ENCODE data around the gene PAFAH2.
A peak's percentile ranks its signal among the peaks of the same experiment; 100 is the strongest.

PAFAH2 gene

GRCh38 chr1:25999041-25999800, 1.4 kb upstream of the PAFAH2 start:
- no peaks in the 10 kb centered on the region for H3K27me3 ChIP-seq (replicated peaks; ENCODE audit: insufficient read depth, low read length)
- no peak overlapping the region for H3K27ac ChIP-seq (ENCODE audit: low read length)
- 0 out of 2 replicates have a peak, but pooled peaks cover 9% of the 10 kb centered on the region for H3K79me2 ChIP-seq (ENCODE audit: low read length)
- no peak overlapping the region for H3K4me3 ChIP-seq (ENCODE audit: low read length)
- H3K4me2 ChIP-seq (ENCODE audit: low read depth, low read length), result no peak overlapping the region
- H3K9me3 ChIP-seq (replicated peaks; ENCODE audit: insufficient read depth, low read length), result no peaks in the 10 kb centered on the region
- H4K20me1 ChIP-seq (ENCODE audit: insufficient read depth, low read length), result no peaks in the 10 kb centered on the region
- no peak overlapping the region for H3K9ac ChIP-seq (ENCODE audit: low read length)
- DNase-seq, result no peak
- H3K4me1 ChIP-seq (ENCODE audit: low read length), result peaks cover 13% of the 10 kb centered on the region
- H2AFZ ChIP-seq (ENCODE audit: low read length), result peak overlapping the region; percentile 97
- TF ChIP-seq EZH2 (optimal IDR thresholded peaks at IDR 0.05; ENCODE audit: low read depth, low read length), result no peak
- no peak for TF ChIP-seq CTCF (IDR thresholded peaks at IDR 0.05; ENCODE audit: low read length)
- TF ChIP-seq EZH2phosphoT487 (IDR thresholded peaks at IDR 0.05; ENCODE audit: low read length), result no peak
- H3F3A ChIP-seq (ENCODE audit: insufficient read depth, low read length), result peaks cover 8% of the 10 kb centered on the region
- no peaks in the 10 kb centered on the region for H3K9me2 ChIP-seq (replicated peaks; ENCODE audit: insufficient read depth, low read length)
- H3K36me3 ChIP-seq (replicated peaks; ENCODE audit: insufficient read depth, low read length), result no peaks in the 10 kb centered on the region

DNA sequence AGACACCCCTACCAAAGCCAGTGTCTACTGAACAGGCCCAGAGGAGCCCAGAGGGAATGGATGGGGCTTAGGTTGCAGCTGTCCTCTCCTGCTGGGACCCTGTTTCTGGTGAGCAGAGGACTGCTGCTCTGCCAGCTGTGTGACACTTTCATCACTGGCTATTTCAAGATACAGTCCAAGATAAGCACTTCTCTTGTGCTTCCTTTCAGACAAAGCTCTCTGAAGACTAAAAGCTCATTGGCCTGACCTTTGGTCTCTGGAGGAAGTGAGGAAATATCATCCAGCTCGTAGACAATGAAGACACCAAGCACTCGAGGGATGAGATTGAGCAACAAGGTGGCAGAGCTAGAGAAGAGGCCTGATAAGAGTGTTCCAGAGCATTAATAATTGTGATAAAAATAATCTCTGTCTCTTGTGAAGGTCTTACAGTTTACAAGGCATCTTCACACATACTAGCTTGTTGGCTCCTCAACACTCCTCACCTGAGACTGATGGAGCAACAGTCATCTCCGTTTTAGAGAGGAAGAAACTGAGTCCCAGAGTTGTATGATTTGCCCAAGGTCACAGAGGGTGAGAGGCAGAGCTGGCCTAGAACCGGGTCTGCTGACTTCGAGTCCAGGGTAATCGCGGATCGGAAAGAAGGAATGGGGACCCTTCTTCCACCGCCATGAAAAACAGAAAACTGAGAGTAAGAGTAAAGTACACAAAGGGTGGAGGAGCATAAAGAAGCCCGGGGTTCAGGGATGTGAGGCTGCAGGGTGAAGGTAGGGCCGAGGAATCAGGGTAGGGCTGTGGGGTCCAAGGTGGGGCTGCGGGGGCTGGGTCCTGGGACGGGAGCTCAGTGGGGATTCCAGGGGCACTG, 666 bp downstream of the PAFAH2 start:
- Histone ChIP-seq H4K20me1 (ENCODE audit: insufficient read depth, low read length) (no peaks in the 10 kb centered on the region), H3K4me3 (ENCODE audit: low read length) (peak overlapping the region; percentile 75), H3F3A (ENCODE audit: insufficient read depth, low read length) (peaks cover 8% of the 10 kb centered on the region), H3K4me2 (ENCODE audit: low read depth, low read length) (peak overlapping the region; percentile 91), H3K27me3 (replicated peaks; ENCODE audit: insufficient read depth, low read length) (no peaks in the 10 kb centered on the region), H3K9me2 (replicated peaks; ENCODE audit: insufficient read depth, low read length) (no peaks in the 10 kb centered on the region), H3K79me2 (ENCODE audit: low read length) (0 out of 2 replicates have a peak, but pooled peaks cover 9% of the 10 kb centered on the region), H3K9me3 (replicated peaks; ENCODE audit: insufficient read depth, low read length) (no peaks in the 10 kb centered on the region), H3K36me3 (replicated peaks; ENCODE audit: insufficient read depth, low read length) (no peaks in the 10 kb centered on the region), H2AFZ (ENCODE audit: low read length) (peak overlapping the region; percentile 92), H3K4me1 (ENCODE audit: low read length) (peaks cover 13% of the 10 kb centered on the region), H3K9ac (ENCODE audit: low read length) (peak overlapping the region; percentile 58), H3K27ac (ENCODE audit: low read length) (peak overlapping the region; percentile 51; the same call in 1 of the 2 replicates)
- TF ChIP-seq CTCF (IDR thresholded peaks at IDR 0.05; ENCODE audit: low read length) (no peak), EZH2 (optimal IDR thresholded peaks at IDR 0.05; ENCODE audit: low read depth, low read length) (no peak), EZH2phosphoT487 (IDR thresholded peaks at IDR 0.05; ENCODE audit: low read length) (no peak)
- peak; percentile 65 for DNase-seq

- H3K4me2 ChIP-seq (ENCODE audit: low read depth, low read length), result no peak overlapping the region
Observed at GRCh38 chr1:25994402-25995150, 3.3 kb downstream of the PAFAH2 start.

More at GRCh38 chr1:25994402-25995150, 3.3 kb downstream of the PAFAH2 start:
- no peak overlapping the region for H3K4me3 ChIP-seq (ENCODE audit: low read length)
- no peak overlapping the region for H3K27ac ChIP-seq (ENCODE audit: low read length)
- no peaks in the 10 kb centered on the region for H3K36me3 ChIP-seq (replicated peaks; ENCODE audit: insufficient read depth, low read length)
- TF ChIP-seq CTCF (IDR thresholded peaks at IDR 0.05; ENCODE audit: low read length) (no peak), EZH2phosphoT487 (IDR thresholded peaks at IDR 0.05; ENCODE audit: low read length) (no peak), EZH2 (optimal IDR thresholded peaks at IDR 0.05; ENCODE audit: low read depth, low read length) (no peak)
- no peaks in the 10 kb centered on the region for H3K9me3 ChIP-seq (replicated peaks; ENCODE audit: insufficient read depth, low read length)
- H3K27me3 ChIP-seq (replicated peaks; ENCODE audit: insufficient read depth, low read length), result no peaks in the 10 kb centered on the region
- H4K20me1 ChIP-seq (ENCODE audit: insufficient read depth, low read length), result no peaks in the 10 kb centered on the region
- DNase-seq, result no peak
- H2AFZ ChIP-seq (ENCODE audit: low read length), result no peak overlapping the region
- H3F3A ChIP-seq (ENCODE audit: insufficient read depth, low read length), result peaks cover 8% of the 10 kb centered on the region
- H3K9me2 ChIP-seq (replicated peaks; ENCODE audit: insufficient read depth, low read length), result no peaks in the 10 kb centered on the region
- 0 out of 2 replicates have a peak, but pooled peaks cover 9% of the 10 kb centered on the region for H3K79me2 ChIP-seq (ENCODE audit: low read length)
- no peak overlapping the region for H3K9ac ChIP-seq (ENCODE audit: low read length)
- peaks cover 13% of the 10 kb centered on the region for H3K4me1 ChIP-seq (ENCODE audit: low read length)
